Glutamatergic neuron (in vitro differentiated cells): ENCODE results near the gene DVL1. TPM values are rescaled to one million over a fixed set of nuclear protein-coding genes. Genes with fewer than 3 reads are reported as not detected.
A peak's percentile ranks its signal among the peaks of the same experiment; 100 is the strongest.

Source experiments
- DNase-seq: peaks from one replicate; pipeline ENCODE4 v3.0.0; 2022
- H3K27ac Mint-ChIP-seq: one replicate; pipeline ENCODE4 v1.8.0; 2020; ENCODE audit warnings: mild to moderate bottlenecking, mixed read lengths, inconsistent platforms; ENCODE audit not compliant: unreplicated experiment
- H3K27me3 Mint-ChIP-seq: one replicate; pipeline ENCODE4 v1.8.0; 2020; ENCODE audit warnings: mild to moderate bottlenecking, moderate library complexity, mixed read lengths, inconsistent platforms; ENCODE audit not compliant: unreplicated experiment
- H3K36me3 Mint-ChIP-seq: one replicate; pipeline ENCODE4 v1.8.0; 2020; ENCODE audit warnings: mild to moderate bottlenecking, mixed read lengths, inconsistent platforms; ENCODE audit not compliant: unreplicated experiment
- H3K4me1 Mint-ChIP-seq: one replicate; pipeline ENCODE4 v1.8.0; 2020; ENCODE audit warnings: mild to moderate bottlenecking, low read depth, mixed read lengths, inconsistent platforms; ENCODE audit not compliant: unreplicated experiment
- H3K4me3 Mint-ChIP-seq: one replicate; pipeline ENCODE4 v1.8.0; 2020; ENCODE audit warnings: mild to moderate bottlenecking, mixed read lengths, inconsistent platforms; ENCODE audit not compliant: unreplicated experiment
- H3K9me3 Mint-ChIP-seq: one replicate; pipeline ENCODE4 v1.8.0; 2020; ENCODE audit warnings: mild to moderate bottlenecking, moderate library complexity, mixed read lengths, inconsistent platforms; ENCODE audit not compliant: unreplicated experiment
- total RNA-seq: library from RNA; stranded (reverse); fragmentation: NEBNext Ultra II Directional; extraction: Animal tissue kit (Norgen Biotek cat#: 25700); gene quantifications from one replicate; pipeline ENCODE4 v1.2.1, GENCODE V29; 2021; ENCODE audit not compliant: unreplicated experiment
- TF ChIP-seq, protein P1 (sequence below): fragments of 200-600 bp; sonication (generic); IDR thresholded peaks from one replicate; pipeline ENCODE4 v1.5.0; 2021; ENCODE audit not compliant: partially characterized antibody, unreplicated experiment

DVL1 gene
- total RNA-seq, 1 donor from 2014 or later: 124 TPM

- Mint-ChIP-seq H3K4me1 (peaks cover 8% of the 10 kb centered on the region), H3K27me3 (peaks cover 10% of the 10 kb centered on the region), H3K27ac (no peak overlapping the region), H3K9me3 (peaks cover 5% of the 10 kb centered on the region), H3K4me3 (peak overlapping the region; percentile 82), H3K36me3 (no peaks in the 10 kb centered on the region)
- DNase-seq: no peak
- TF ChIP-seq, protein P1, sequence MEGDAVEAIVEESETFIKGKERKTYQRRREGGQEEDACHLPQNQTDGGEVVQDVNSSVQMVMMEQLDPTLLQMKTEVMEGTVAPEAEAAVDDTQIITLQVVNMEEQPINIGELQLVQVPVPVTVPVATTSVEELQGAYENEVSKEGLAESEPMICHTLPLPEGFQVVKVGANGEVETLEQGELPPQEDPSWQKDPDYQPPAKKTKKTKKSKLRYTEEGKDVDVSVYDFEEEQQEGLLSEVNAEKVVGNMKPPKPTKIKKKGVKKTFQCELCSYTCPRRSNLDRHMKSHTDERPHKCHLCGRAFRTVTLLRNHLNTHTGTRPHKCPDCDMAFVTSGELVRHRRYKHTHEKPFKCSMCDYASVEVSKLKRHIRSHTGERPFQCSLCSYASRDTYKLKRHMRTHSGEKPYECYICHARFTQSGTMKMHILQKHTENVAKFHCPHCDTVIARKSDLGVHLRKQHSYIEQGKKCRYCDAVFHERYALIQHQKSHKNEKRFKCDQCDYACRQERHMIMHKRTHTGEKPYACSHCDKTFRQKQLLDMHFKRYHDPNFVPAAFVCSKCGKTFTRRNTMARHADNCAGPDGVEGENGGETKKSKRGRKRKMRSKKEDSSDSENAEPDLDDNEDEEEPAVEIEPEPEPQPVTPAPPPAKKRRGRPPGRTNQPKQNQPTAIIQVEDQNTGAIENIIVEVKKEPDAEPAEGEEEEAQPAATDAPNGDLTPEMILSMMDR: no peak
These were observed 3.2 kb downstream of the DVL1 start for GRCh38 chr1:1345860-1346500.

- H3K4me1 Mint-ChIP-seq: peaks cover 8% of the 10 kb centered on the region
These were observed 3.8 kb downstream of the DVL1 start for GRCh38 chr1:1345384-1345783.

GRCh38 chr1:1344655-1345361 lies 4.4 kb downstream of the DVL1 start:
- H3K9me3 Mint-ChIP-seq: peaks cover 9% of the 10 kb centered on the region
- TF ChIP-seq, protein P1: peak; percentile 55
- H3K36me3 Mint-ChIP-seq: no peaks in the 10 kb centered on the region
- H3K4me3 Mint-ChIP-seq: no peak overlapping the region
- peak; percentile 64 for DNase-seq
- peaks cover 8% of the 10 kb centered on the region for H3K4me1 Mint-ChIP-seq
- H3K27ac Mint-ChIP-seq: no peak overlapping the region
- H3K27me3 Mint-ChIP-seq: peaks cover 15% of the 10 kb centered on the region

More at GRCh38 chr1:1345384-1345783, 3.8 kb downstream of the DVL1 start:
- Mint-ChIP-seq H3K36me3 (no peaks in the 10 kb centered on the region), H3K27me3 (peaks cover 15% of the 10 kb centered on the region), H3K27ac (no peak overlapping the region), H3K9me3 (peaks cover 9% of the 10 kb centered on the region), H3K4me3 (no peak overlapping the region)
- TF ChIP-seq, protein P1: no peak
- DNase-seq: no peak

- H3K9me3 Mint-ChIP-seq: peaks cover 9% of the 10 kb centered on the region
- no peak for DNase-seq
- peaks cover 8% of the 10 kb centered on the region for H3K4me1 Mint-ChIP-seq
- H3K36me3 Mint-ChIP-seq: no peaks in the 10 kb centered on the region
- TF ChIP-seq, protein P1: no peak
- peaks cover 15% of the 10 kb centered on the region for H3K27me3 Mint-ChIP-seq
- H3K27ac Mint-ChIP-seq: no peak overlapping the region
- no peak overlapping the region for H3K4me3 Mint-ChIP-seq
These were observed 5.3 kb downstream of the DVL1 start for GRCh38 chr1:1343811-1344421.

DNA sequence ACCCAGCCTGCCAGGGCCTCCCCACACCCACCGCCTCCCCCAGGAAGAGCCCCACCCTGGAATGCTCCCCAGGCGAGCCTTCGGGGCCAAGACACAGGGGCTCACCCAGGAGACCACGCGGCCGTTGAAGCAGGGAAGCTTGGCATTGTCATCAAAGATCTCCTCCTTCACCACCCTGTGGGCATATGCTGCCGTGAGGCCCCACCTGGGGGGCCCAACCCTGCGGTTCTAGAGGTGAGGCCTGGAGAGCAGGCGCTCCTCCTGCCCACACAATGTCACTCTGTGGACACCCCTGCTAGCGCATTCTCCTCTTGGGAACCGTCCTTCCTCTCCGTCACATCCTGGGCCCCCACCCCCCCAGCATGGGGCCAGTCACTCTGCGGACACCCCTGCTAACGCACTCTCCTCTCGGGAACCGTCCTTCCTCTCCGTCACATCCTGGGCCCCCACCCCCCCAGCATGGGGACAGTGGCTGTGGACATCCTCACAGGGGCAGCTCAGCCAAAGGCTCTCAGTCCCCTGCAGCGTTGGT lies 6.6 kb downstream of the DVL1 start:
- TF ChIP-seq, protein P1: no peak
- Mint-ChIP-seq H3K36me3 (no peaks in the 10 kb centered on the region), H3K27me3 (peaks cover 15% of the 10 kb centered on the region), H3K9me3 (peaks cover 9% of the 10 kb centered on the region), H3K4me3 (no peak overlapping the region), H3K4me1 (peaks cover 8% of the 10 kb centered on the region), H3K27ac (no peak overlapping the region)
- no peak for DNase-seq
